Measurements from ENCODE around the gene NFIX. TPM values are rescaled to one million over a fixed set of nuclear protein-coding genes. Genes with fewer than 3 reads are reported as not detected.

NFIX gene
- total RNA-seq, 1 donor from 2014 or later: 8.4 TPM

GRCh38 chr19:13066226-13066625 lies 71.0 kb downstream of the NFIX start:
- Histone ChIP-seq H3K9me3 (ENCODE audit: insufficient read depth, low read depth, low read length) (no peaks in the 10 kb centered on the region), H3K27ac (ENCODE audit: low read depth, low read length) (no peak overlapping the region), H3K27me3 (ENCODE audit: insufficient read depth, low read length) (no peaks in the 10 kb centered on the region), H3K4me1 (ENCODE audit: insufficient read depth, low read length) (peaks cover 22% of the 10 kb centered on the region), H3K79me2 (ENCODE audit: insufficient read depth, low read length) (peaks cover 97% of the 10 kb centered on the region), H2AFZ (ENCODE audit: low read depth, low read length) (no peak overlapping the region), H4K20me1 (ENCODE audit: insufficient read depth, low read length) (peaks cover 92% of the 10 kb centered on the region), H3K9ac (ENCODE audit: low read length) (no peak overlapping the region), H3K36me3 (ENCODE audit: insufficient read depth, low read length) (no peaks in the 10 kb centered on the region), H3K4me3 (ENCODE audit: insufficient read depth, low read depth, low read length) (no peak overlapping the region), H3K4me2 (ENCODE audit: low read length) (no peak overlapping the region)
- peaks cover 10% of the 10 kb centered on the region for H3K4me1 Mint-ChIP-seq (ENCODE audit: low read depth, unreplicated experiment)
- no peak for FAIRE-seq
- H3K4me3 Mint-ChIP-seq (ENCODE audit: unreplicated experiment): no peak overlapping the region
- H3K27me3 Mint-ChIP-seq (ENCODE audit: low read depth, unreplicated experiment): peaks cover 86% of the 10 kb centered on the region
- TF ChIP-seq EZH2 (IDR thresholded peaks at IDR 0.05; ENCODE audit: insufficient read depth, low read length) (no peak), CTCF (IDR thresholded peaks at IDR 0.05; ENCODE audit: insufficient read depth, low read depth, low read length) (no peak)
- no peak overlapping the region for H3K27ac Mint-ChIP-seq (ENCODE audit: unreplicated experiment)
- no peak for DNase-seq (ENCODE audit: low read depth)
- H3K36me3 Mint-ChIP-seq (ENCODE audit: low read depth, unreplicated experiment): peaks cover 3% of the 10 kb centered on the region
- H3K9me3 Mint-ChIP-seq (ENCODE audit: unreplicated experiment): no peaks in the 10 kb centered on the region

- Mint-ChIP-seq H3K4me3 (ENCODE audit: unreplicated experiment) (no peak overlapping the region), H3K27me3 (ENCODE audit: low read depth, unreplicated experiment) (peaks cover 91% of the 10 kb centered on the region), H3K36me3 (ENCODE audit: low read depth, unreplicated experiment) (peaks cover 3% of the 10 kb centered on the region), H3K4me1 (ENCODE audit: low read depth, unreplicated experiment) (peaks cover 7% of the 10 kb centered on the region), H3K27ac (ENCODE audit: unreplicated experiment) (no peak overlapping the region), H3K9me3 (ENCODE audit: unreplicated experiment) (no peaks in the 10 kb centered on the region)
- no peaks in the 10 kb centered on the region for H3K36me3 ChIP-seq (ENCODE audit: insufficient read depth, low read length)
- TF ChIP-seq CTCF (IDR thresholded peaks at IDR 0.05; ENCODE audit: insufficient read depth, low read depth, low read length) (no peak), EZH2 (IDR thresholded peaks at IDR 0.05; ENCODE audit: insufficient read depth, low read length) (no peak)
- H4K20me1 ChIP-seq (ENCODE audit: insufficient read depth, low read length): peaks cover 97% of the 10 kb centered on the region
- no peaks in the 10 kb centered on the region for H3K9me3 ChIP-seq (ENCODE audit: insufficient read depth, low read depth, low read length)
- H3K4me2 ChIP-seq (ENCODE audit: low read length): no peak overlapping the region
- no peak overlapping the region for H3K9ac ChIP-seq (ENCODE audit: low read length)
- FAIRE-seq: no peak
- H3K27ac ChIP-seq (ENCODE audit: low read depth, low read length): no peak overlapping the region
- DNase-seq (ENCODE audit: low read depth): no peak
- no peak overlapping the region for H2AFZ ChIP-seq (ENCODE audit: low read depth, low read length)
- no peak overlapping the region for H3K4me3 ChIP-seq (ENCODE audit: insufficient read depth, low read depth, low read length)
- H3K27me3 ChIP-seq (ENCODE audit: insufficient read depth, low read length): no peaks in the 10 kb centered on the region
- peaks cover 14% of the 10 kb centered on the region for H3K4me1 ChIP-seq (ENCODE audit: insufficient read depth, low read length)
- H3K79me2 ChIP-seq (ENCODE audit: insufficient read depth, low read length): peaks cover 97% of the 10 kb centered on the region
Observed at GRCh38 chr19:13066933-13067807, 71.9 kb downstream of the NFIX start.

All from astrocyte (in vitro differentiated cells and primary cell).